GM12878 (cell line): ENCODE measurements around the gene CUL4A.

Experiments
- ATF3 ChIP-seq: IDR thresholded peaks from 2 replicates; pipeline ENCODE4 v1.6.1; 2011; ENCODE audit warnings: low read depth, mild to moderate bottlenecking, low read length, moderate library complexity, borderline replicate concordance; ENCODE audit errors: extremely low read depth
- BCL11A ChIP-seq: IDR thresholded peaks from 2 replicates; pipeline ENCODE4 v1.6.1; 2011; ENCODE audit warnings: low read depth, low read length
- CHD1 ChIP-seq: IDR thresholded peaks from 2 replicates; pipeline ENCODE4 v1.6.1; 2012; ENCODE audit warnings: low read depth, low read length, improper control_type of control experiment
- CTCF ChIP-seq, 3 experiments: IDR thresholded peaks in 2 of 3; conservative IDR thresholded peaks in 1 of 3; 2 replicates each; pipeline ENCODE4 v1.5.1; 2011; ENCODE audit warnings: low read depth in 3 of 3, low read length in 3 of 3, mild to moderate bottlenecking in 3 of 3, control low read depth in 2 of 3, moderate library complexity in 2 of 3, inconsistent platforms in 1 of 3, mixed read lengths in 1 of 3; ENCODE audit not compliant: control insufficient read depth in 2 of 3, insufficient read depth in 1 of 3; ENCODE audit errors: extremely low read depth in 1 of 3
- FOXM1 ChIP-seq: IDR thresholded peaks from 2 replicates; pipeline ENCODE4 v1.6.1; 2012; ENCODE audit warnings: low read depth, mild to moderate bottlenecking, inconsistent platforms, low read length, moderate library complexity
- MYB ChIP-seq: fragments of 150-350 bp; IDR thresholded peaks from 2 replicates; pipeline ENCODE4 v1.6.1; 2014; ENCODE audit warnings: mild to moderate bottlenecking, low read depth, low read length, borderline replicate concordance
- NFIC ChIP-seq: IDR thresholded peaks from 2 replicates; pipeline ENCODE4 v1.6.1; 2012; ENCODE audit warnings: low read depth, mild to moderate bottlenecking, inconsistent platforms, low read length, moderate library complexity
- NFYB ChIP-seq: IDR thresholded peaks from 2 replicates; pipeline ENCODE4 v1.6.1; 2011; ENCODE audit warnings: low read depth, mild to moderate bottlenecking, low read length, improper control_type of control experiment, moderate library complexity; ENCODE audit not compliant: insufficient read depth
- POLR2A ChIP-seq: IDR thresholded peaks from 2 replicates; pipeline ENCODE4 v1.6.1; 2011; ENCODE audit warnings: low read depth, mild to moderate bottlenecking, low read length
- POLR2AphosphoS5 ChIP-seq: IDR thresholded peaks from 2 replicates; pipeline ENCODE4 v1.6.1; 2011; ENCODE audit warnings: mild to moderate bottlenecking, low read length, inconsistent platforms
- RBBP5 ChIP-seq: fragments of 200-600 bp; sonication (generic); conservative IDR thresholded peaks from 2 replicates; pipeline ENCODE4 v1.6.1; 2016
- SPI1 ChIP-seq: IDR thresholded peaks from 2 replicates; pipeline ENCODE4 v1.6.1; 2011; ENCODE audit warnings: low read depth, mild to moderate bottlenecking, low read length, moderate library complexity, borderline replicate concordance; ENCODE audit not compliant: insufficient read depth
- YY1 ChIP-seq: IDR thresholded peaks from 2 replicates; pipeline ENCODE4 v1.6.1; 2011; ENCODE audit warnings: low read depth, mild to moderate bottlenecking, low read length

GRCh38 chr13:113298043-113298945 lies 88.9 kb downstream of the CUL4A start:
- no peak for TF ChIP-seq CTCF (IDR thresholded peaks at IDR 0.05 in 2 of 3, conservative IDR thresholded peaks at IDR 0.05 in 1 of 3; ENCODE audit: control insufficient read depth in 2 of 3, extremely low read depth in 1 of 3, insufficient read depth in 1 of 3, low read depth in 3 of 3, low read length in 3 of 3)
- no peak; the same call in 1 of the 2 replicates for TF ChIP-seq SPI1
- TF ChIP-seq POLR2AphosphoS5: no peak
- no peak for TF ChIP-seq NFYB
- TF ChIP-seq FOXM1: no peak
- TF ChIP-seq BCL11A: no peak
- TF ChIP-seq YY1: no peak
- no peak for TF ChIP-seq POLR2A
- no peak for TF ChIP-seq CHD1
- TF ChIP-seq NFIC: no peak
- no peak for TF ChIP-seq MYB
- TF ChIP-seq RBBP5: no peak
- no peak for TF ChIP-seq ATF3
